OCI-LY7 (cell line): Measurements from ENCODE around the gene SPTBN4. TPM values are rescaled to one million over a fixed set of nuclear protein-coding genes. Genes with fewer than 3 reads are reported as not detected.

Experiments used
- BruUV-seq: library from RNA; stranded (reverse); fragments of 400-500 nt; replicated peaks from 2 replicates; lab custom pipeline; 2021; lab: Mats Ljungman, UMichigan
- CTCF ChIA-PET: fragments of 300-600 bp; sonication (Branson Sonifier 250); formaldehyde crosslinking; loops from one replicate; lab custom pipeline; 2022; ENCODE audit warnings: antibody characterized with exemption; ENCODE audit not compliant: unreplicated experiment; lab: Charles Lee
- POLR2A ChIA-PET: fragments of 300-600 bp; sonication (Branson Sonifier 250); formaldehyde crosslinking; loops from one replicate; lab custom pipeline; 2022; ENCODE audit warnings: antibody characterized with exemption; lab: Charles Lee
- DNase-seq: peaks from one replicate; pipeline ENCODE4 v3.0.0-alpha.2; 2015; ENCODE audit warnings: low spot score
- H2AFZ ChIP-seq: fragments of 200-600 bp; sonication (generic), shearing (Covaris generic); 2 replicates; pipeline ENCODE4 v1.6.1; 2014; ENCODE audit warnings: mild to moderate bottlenecking, antibody characterized with exemption, low read length, moderate library complexity
- H3K27ac ChIP-seq: fragments of 200-600 bp; sonication (generic); 2 replicates; pipeline ENCODE4 v1.5.1; 2014; ENCODE audit warnings: mixed run types, low read depth, mild to moderate bottlenecking, moderate library complexity, low read length, inconsistent platforms; ENCODE audit not compliant: poor library complexity, severe bottlenecking
- H3K36me3 ChIP-seq: fragments of 200-600 bp; sonication (generic); 2 replicates; pipeline ENCODE4 v1.6.1; 2014; ENCODE audit warnings: mild to moderate bottlenecking, antibody characterized with exemption, low read length, moderate library complexity, mixed read lengths; ENCODE audit not compliant: insufficient read depth
- H3K4me1 ChIP-seq: fragments of 200-600 bp; sonication (generic); 2 replicates; pipeline ENCODE4 v1.5.1; 2014; ENCODE audit warnings: mild to moderate bottlenecking, low read length; ENCODE audit not compliant: insufficient read depth, poor library complexity, severe bottlenecking
- H3K4me2 ChIP-seq: fragments of 200-600 bp; sonication (generic); 2 replicates; pipeline ENCODE4 v1.6.1; 2014; ENCODE audit warnings: mild to moderate bottlenecking, low read length
- H3K4me3 ChIP-seq: fragments of 200-600 bp; sonication (generic); 2 replicates; pipeline ENCODE4 v1.5.1; 2014; ENCODE audit warnings: mild to moderate bottlenecking, low read depth, low read length; ENCODE audit not compliant: poor library complexity, severe bottlenecking
- H3K79me2 ChIP-seq: fragments of 200-600 bp; sonication (generic); 2 replicates; pipeline ENCODE4 v1.6.1; 2016; ENCODE audit warnings: low read depth, mild to moderate bottlenecking, low read length, moderate library complexity, mixed read lengths; ENCODE audit not compliant: insufficient read depth
- H3K9me2 ChIP-seq: fragments of 200-600 bp; sonication (generic); 2 replicates; pipeline ENCODE4 v1.6.1; 2016; ENCODE audit warnings: mild to moderate bottlenecking, low read length, mixed read lengths; ENCODE audit not compliant: insufficient read depth
- H3K9me3 ChIP-seq: fragments of 200-600 bp; sonication (generic); 2 replicates; pipeline ENCODE4 v1.6.1; 2014; ENCODE audit warnings: mild to moderate bottlenecking, mixed run types, low read length, mixed read lengths
- H4K20me1 ChIP-seq: fragments of 200-600 bp; sonication (generic); 2 replicates; pipeline ENCODE4 v1.6.1; 2014; ENCODE audit warnings: mild to moderate bottlenecking, antibody characterized with exemption, low read length, moderate library complexity, mixed read lengths; ENCODE audit not compliant: insufficient read depth
- EZH2phosphoT487 ChIP-seq: fragments of 200-600 bp; sonication (generic); IDR thresholded peaks from 2 replicates; pipeline ENCODE4 v1.6.1; 2018; ENCODE audit warnings: low read depth, borderline replicate concordance, mild to moderate bottlenecking, mixed run types, antibody characterized with exemption, low read length, moderate library complexity, mixed read lengths
- intact Hi-C: fragments of 100-400 bp; cut with micrococcal nuclease; formaldehyde crosslinking; loops from one replicate; pipeline ENCODE4 v1.10.0; 2022; ENCODE audit not compliant: unreplicated experiment
- total RNA-seq, 2 experiments: library from RNA; depleted of rRNA in 1 of 2; stranded (reverse); fragments of >200 nt in 1 of 2; shearing (Covaris generic) in 1 of 2; gene quantifications; 2 replicates each; pipeline ENCODE4 v1.2.3, GENCODE V29; 2014 to 2022
- TF ChIP-seq, protein P1 (sequence below): fragments of 200-600 bp; sonication (generic); conservative IDR thresholded peaks from 2 replicates; pipeline ENCODE4 v1.5.1; 2014; ENCODE audit warnings: mild to moderate bottlenecking, antibody characterized with exemption, low read length, moderate library complexity, mixed read lengths

Gene SPTBN4
- total RNA-seq, 2 experiments from 2014 or later: 4.1 to 6.3 TPM

DNA sequence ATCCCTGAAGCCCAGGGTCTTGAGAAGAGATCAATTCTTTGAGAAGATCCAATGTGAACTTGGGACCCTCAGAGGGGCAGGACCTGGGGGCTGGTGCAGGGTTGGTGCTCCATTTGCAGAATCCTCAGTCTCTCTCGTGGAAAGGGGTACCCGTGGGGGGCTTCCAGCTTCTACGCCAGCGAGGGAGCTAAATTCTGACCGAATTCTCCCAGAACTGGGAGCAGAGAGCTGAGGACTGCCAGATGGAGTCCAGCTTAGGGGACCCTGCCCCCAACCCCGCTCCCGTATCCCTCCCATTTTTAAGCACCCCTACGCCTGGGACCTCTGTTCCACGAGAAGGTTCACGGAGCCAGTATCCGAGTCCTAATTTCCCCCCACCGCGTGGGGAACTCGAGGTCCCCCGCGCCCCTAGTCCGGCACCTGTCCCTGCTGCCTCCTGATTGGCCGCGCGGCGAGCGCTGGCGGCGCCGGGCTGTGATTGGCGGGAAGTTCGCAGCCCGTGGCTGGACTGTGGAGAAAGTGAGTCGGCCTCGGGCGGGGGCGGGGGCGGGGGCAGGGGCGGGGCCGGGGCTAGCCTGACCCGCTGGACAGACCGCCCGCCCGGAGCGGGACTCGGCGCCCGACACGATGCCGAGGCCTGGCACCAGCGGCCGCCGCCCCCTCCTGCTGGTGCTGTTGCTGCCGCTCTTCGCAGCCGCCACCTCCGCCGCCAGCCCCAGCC lies 130.0 kb downstream of the SPTBN4 start:
- intact Hi-C loops: no loop called here
- Histone ChIP-seq H3K36me3 (no peaks in the 10 kb centered on the region), H2AFZ (no peak overlapping the region), H3K79me2 (no peaks in the 10 kb centered on the region), H3K9me2 (no peaks in the 10 kb centered on the region), H3K27ac (no peak overlapping the region), H3K4me2 (no peak overlapping the region), H4K20me1 (no peaks in the 10 kb centered on the region), H3K9me3 (no peaks in the 10 kb centered on the region), H3K4me1 (peaks cover 46% of the 10 kb centered on the region), H3K4me3 (no peak overlapping the region)
- ChIA-PET POLR2A (interaction anchor here (0.7 kb wide), 1 partner anchor 654 kb away, joined by 4 read pairs; no protein-coding TSS in a partner anchor), CTCF (no interaction called here)
- TF ChIP-seq, protein P1, sequence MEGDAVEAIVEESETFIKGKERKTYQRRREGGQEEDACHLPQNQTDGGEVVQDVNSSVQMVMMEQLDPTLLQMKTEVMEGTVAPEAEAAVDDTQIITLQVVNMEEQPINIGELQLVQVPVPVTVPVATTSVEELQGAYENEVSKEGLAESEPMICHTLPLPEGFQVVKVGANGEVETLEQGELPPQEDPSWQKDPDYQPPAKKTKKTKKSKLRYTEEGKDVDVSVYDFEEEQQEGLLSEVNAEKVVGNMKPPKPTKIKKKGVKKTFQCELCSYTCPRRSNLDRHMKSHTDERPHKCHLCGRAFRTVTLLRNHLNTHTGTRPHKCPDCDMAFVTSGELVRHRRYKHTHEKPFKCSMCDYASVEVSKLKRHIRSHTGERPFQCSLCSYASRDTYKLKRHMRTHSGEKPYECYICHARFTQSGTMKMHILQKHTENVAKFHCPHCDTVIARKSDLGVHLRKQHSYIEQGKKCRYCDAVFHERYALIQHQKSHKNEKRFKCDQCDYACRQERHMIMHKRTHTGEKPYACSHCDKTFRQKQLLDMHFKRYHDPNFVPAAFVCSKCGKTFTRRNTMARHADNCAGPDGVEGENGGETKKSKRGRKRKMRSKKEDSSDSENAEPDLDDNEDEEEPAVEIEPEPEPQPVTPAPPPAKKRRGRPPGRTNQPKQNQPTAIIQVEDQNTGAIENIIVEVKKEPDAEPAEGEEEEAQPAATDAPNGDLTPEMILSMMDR: no peak
- no peak for TF ChIP-seq EZH2phosphoT487
- DNase-seq: no peak
- no TSS peak for BruUV-seq

DNA sequence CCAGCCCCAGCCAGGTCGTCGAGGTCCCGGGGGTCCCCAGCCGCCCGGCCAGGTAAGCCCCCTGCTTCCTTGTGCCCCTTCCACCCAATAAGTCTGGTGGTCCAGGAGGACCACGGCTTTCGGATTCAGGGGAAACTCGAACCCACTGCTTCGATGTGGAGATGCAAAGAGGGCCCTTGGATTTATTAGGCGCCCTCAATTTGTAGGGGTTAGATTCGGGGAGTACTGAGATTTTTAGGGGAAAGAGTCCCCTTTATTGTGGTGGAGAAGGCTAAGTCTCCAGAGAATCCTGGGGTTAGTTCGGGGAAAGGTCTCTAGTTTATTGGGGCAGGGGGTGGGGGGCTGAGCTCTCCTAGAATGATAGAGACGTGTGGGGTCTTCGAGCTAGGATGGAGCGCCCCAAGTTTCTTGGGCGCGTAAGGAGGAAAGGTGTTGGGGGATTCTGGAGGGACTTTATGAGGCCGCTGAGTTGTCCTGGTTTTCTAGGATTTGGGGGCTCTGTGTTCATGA lies 130.6 kb downstream of the SPTBN4 start:
- Histone ChIP-seq H3K4me2 (peak overlapping the region; percentile 24; the same call in 1 of the 2 replicates), H3K4me3 (no peak overlapping the region), H3K9me2 (no peaks in the 10 kb centered on the region), H3K9me3 (no peaks in the 10 kb centered on the region), H2AFZ (no peak overlapping the region), H3K79me2 (no peaks in the 10 kb centered on the region), H3K4me1 (peaks cover 50% of the 10 kb centered on the region), H3K27ac (no peak overlapping the region), H4K20me1 (no peaks in the 10 kb centered on the region), H3K36me3 (no peaks in the 10 kb centered on the region)
- ChIA-PET POLR2A (interaction anchor here (0.7 kb wide), 1 partner anchor 655 kb away, joined by 4 read pairs; no protein-coding TSS in a partner anchor), CTCF (no interaction called here)
- no TSS peak for BruUV-seq
- DNase-seq: no peak
- TF ChIP-seq EZH2phosphoT487: no peak
- TF ChIP-seq, protein P1: no peak
- intact Hi-C loops: no loop called here
